ENCODE data around the gene DDA1.

DDA1 gene

DNA sequence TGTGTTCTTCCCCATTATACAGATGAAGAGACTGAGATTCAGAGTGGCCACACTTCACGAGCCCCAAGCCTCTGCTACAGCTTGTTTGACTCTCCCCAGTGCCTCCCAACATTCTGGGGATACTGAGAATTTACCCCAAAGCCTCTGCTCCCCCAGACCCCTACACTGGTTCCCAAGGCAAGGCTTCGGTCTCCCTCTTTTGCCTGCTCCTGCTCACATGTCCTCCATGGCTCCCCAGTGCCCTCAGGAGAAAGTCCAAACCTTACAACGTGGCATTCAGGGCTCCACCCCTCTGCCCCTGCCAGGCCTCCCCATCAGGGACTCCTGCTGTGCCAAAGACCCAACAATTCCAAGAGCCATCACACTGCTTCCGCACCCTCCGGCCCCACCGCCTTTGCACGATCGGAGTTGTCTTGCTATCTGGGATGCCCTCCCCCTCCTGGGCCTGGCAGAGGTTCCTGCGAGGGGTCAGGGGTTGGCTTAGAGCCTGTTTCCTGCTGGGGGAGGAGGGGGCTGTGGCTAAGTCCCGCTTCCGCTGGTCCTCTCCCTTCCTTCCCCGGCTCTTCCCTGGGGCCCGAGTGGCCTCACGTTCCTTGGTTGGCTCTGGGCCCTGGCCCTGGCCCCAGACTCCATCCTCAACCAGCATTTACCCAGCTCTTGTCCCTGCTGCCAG is 43.4 kb downstream of the DDA1 start:
- Histone ChIP-seq H3K23ac (ENCODE audit: low read length) (no peak overlapping the region), H3K79me2 (ENCODE audit: control insufficient read depth, insufficient read depth, low read length, poor library complexity) (no peaks in the 10 kb centered on the region), H3K9me3 (ENCODE audit: insufficient read depth, low read depth, low read length) (peaks cover 4% of the 10 kb centered on the region), H3K4me1 (ENCODE audit: control insufficient read depth in 1 of 2, insufficient read depth in 2 of 2, low read length in 2 of 2) (peaks cover 0 to 2% of the 10 kb centered on the region in 2 experiments), H2BK12ac (ENCODE audit: low read length) (no peak overlapping the region), H3K36me3 (ENCODE audit: control insufficient read depth in 1 of 2, insufficient read depth in 2 of 2, low read length in 2 of 2) (no peaks in the 10 kb centered on the region), H3K4ac (ENCODE audit: low read depth, low read length) (no peak overlapping the region), H2AFZ (ENCODE audit: insufficient read depth, low read length, poor library complexity) (no peak overlapping the region), H3K9ac (ENCODE audit: low read length) (no peak overlapping the region), H3K27ac (ENCODE audit: low read depth, low read length) (no peak overlapping the region), H4K12ac (ENCODE audit: low read depth, low read length) (no peak overlapping the region), H3K4me2 (ENCODE audit: low read length) (no peak overlapping the region), H2AK5ac (ENCODE audit: low read length) (no peak overlapping the region), H4K91ac (ENCODE audit: low read depth, low read length) (no peak overlapping the region), H2BK5ac (ENCODE audit: low read depth, low read length, poor library complexity) (no peak overlapping the region), H3K79me1 (ENCODE audit: low read length) (no peaks in the 10 kb centered on the region), H2BK120ac (ENCODE audit: insufficient read depth, low read length, poor library complexity) (no peak overlapping the region), H3K18ac (ENCODE audit: low read length) (no peak overlapping the region), H4K8ac (ENCODE audit: low read depth, low read length) (no peak overlapping the region), H3K27me3 (ENCODE audit: insufficient read depth, low read length) (no peaks in the 10 kb centered on the region), H3K4me3 (ENCODE audit: low read depth, low read length) (no peak overlapping the region), H3K14ac (ENCODE audit: low read length) (no peak overlapping the region)
- no peak for DNase-seq
- no CpG with 5 or more reads among the region's 14 CpGs for WGBS (ENCODE audit: extremely low coverage, insufficient coverage, insufficient read length)

DNA sequence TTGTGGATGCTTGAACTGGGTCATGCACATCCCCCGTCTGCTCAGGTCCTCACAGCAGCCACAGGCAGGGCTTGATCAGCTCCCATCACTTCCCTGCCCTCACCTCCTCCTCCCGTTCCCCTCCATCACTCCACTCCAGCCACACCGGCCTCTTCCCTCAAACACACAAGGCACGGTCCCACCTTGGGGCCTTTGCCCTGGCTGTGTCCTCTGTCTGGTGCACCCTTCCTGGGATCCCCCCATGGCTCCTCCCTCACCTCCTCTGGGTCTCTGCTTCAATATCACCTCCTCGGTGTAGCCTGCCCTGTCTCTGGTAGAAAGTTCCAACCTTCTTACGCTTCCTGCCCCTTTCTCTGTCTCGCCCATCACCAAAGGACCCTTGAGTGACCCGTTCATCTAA is 44.0 kb downstream of the DDA1 start:
- H3K9me3 ChIP-seq (ENCODE audit: insufficient read depth, low read depth, low read length), result peaks cover 4% of the 10 kb centered on the region
- no peaks in the 10 kb centered on the region for H3K27me3 ChIP-seq (ENCODE audit: insufficient read depth, low read length)
- no peak overlapping the region for H3K4ac ChIP-seq (ENCODE audit: low read depth, low read length)
- no peak overlapping the region for H3K4me2 ChIP-seq (ENCODE audit: low read length)
- no peak overlapping the region for H4K91ac ChIP-seq (ENCODE audit: low read depth, low read length)
- no peak overlapping the region for H2BK12ac ChIP-seq (ENCODE audit: low read length)
- no peak overlapping the region for H4K12ac ChIP-seq (ENCODE audit: low read depth, low read length)
- no peaks in the 10 kb centered on the region for H3K79me2 ChIP-seq (ENCODE audit: control insufficient read depth, insufficient read depth, low read length, poor library complexity)
- H3K23ac ChIP-seq (ENCODE audit: low read length), result no peak overlapping the region
- H3K27ac ChIP-seq (ENCODE audit: low read depth, low read length), result no peak overlapping the region
- DNase-seq, result no peak
- H2AFZ ChIP-seq (ENCODE audit: insufficient read depth, low read length, poor library complexity), result no peak overlapping the region
- no CpG with 5 or more reads among the region's 8 CpGs for WGBS (ENCODE audit: extremely low coverage, insufficient coverage, insufficient read length)
- no peak overlapping the region for H2BK5ac ChIP-seq (ENCODE audit: low read depth, low read length, poor library complexity)
- H3K14ac ChIP-seq (ENCODE audit: low read length), result no peak overlapping the region
- H3K36me3 ChIP-seq (ENCODE audit: control insufficient read depth in 1 of 2, insufficient read depth in 2 of 2, low read length in 2 of 2), result no peaks in the 10 kb centered on the region
- no peak overlapping the region for H3K4me3 ChIP-seq (ENCODE audit: low read depth, low read length)
- peaks cover 0 to 2% of the 10 kb centered on the region in 2 experiments for H3K4me1 ChIP-seq (ENCODE audit: control insufficient read depth in 1 of 2, insufficient read depth in 2 of 2, low read length in 2 of 2)
- H4K8ac ChIP-seq (ENCODE audit: low read depth, low read length), result no peak overlapping the region
- no peaks in the 10 kb centered on the region for H3K79me1 ChIP-seq (ENCODE audit: low read length)
- no peak overlapping the region for H3K9ac ChIP-seq (ENCODE audit: low read length)
- H2AK5ac ChIP-seq (ENCODE audit: low read length), result no peak overlapping the region
- H2BK120ac ChIP-seq (ENCODE audit: insufficient read depth, low read length, poor library complexity), result no peak overlapping the region
- H3K18ac ChIP-seq (ENCODE audit: low read length), result no peak overlapping the region

DNA sequence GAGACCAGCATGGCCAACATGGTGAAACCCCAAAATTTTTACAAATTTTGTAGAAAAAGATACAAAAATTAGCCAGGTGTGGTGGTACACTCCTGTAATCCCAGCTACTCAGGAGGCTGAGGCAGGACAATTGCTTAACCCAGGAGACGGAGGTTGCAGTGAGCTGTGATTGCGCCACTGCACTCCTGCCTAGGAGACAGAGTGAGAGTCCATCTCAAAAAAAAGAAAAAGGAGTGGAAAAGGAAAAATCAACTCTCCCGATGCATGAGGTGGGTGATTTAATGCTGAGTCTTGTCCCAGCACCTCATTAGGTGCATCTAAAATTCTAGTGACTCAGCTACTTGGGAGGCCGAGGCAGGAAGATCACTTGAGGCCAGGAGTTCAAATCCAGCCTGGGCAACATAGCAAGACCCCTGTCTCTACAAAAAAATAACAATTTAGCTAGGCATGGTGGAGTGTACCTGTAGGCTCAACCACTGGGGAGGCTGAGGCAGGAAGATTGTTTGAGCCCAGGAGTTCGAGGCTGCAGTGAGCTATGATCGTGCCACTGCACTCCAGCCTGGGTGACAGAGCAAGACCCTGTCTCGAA is 47.8 kb downstream of the DDA1 start:
- Histone ChIP-seq H3K4me1 (ENCODE audit: control insufficient read depth in 1 of 2, insufficient read depth in 2 of 2, low read length in 2 of 2) (no peaks in the 10 kb centered on the region), H3K27me3 (ENCODE audit: insufficient read depth, low read length) (no peaks in the 10 kb centered on the region), H3K14ac (ENCODE audit: low read length) (no peak overlapping the region), H3K9ac (ENCODE audit: low read length) (no peak overlapping the region), H3K27ac (ENCODE audit: low read depth, low read length) (no peak overlapping the region), H3K79me2 (ENCODE audit: control insufficient read depth, insufficient read depth, low read length, poor library complexity) (no peaks in the 10 kb centered on the region), H2AK5ac (ENCODE audit: low read length) (no peak overlapping the region), H4K91ac (ENCODE audit: low read depth, low read length) (no peak overlapping the region), H2BK12ac (ENCODE audit: low read length) (no peak overlapping the region), H2BK120ac (ENCODE audit: insufficient read depth, low read length, poor library complexity) (no peak overlapping the region), H3K18ac (ENCODE audit: low read length) (no peak overlapping the region), H3K4ac (ENCODE audit: low read depth, low read length) (no peak overlapping the region), H3K4me3 (ENCODE audit: low read depth, low read length) (no peak overlapping the region), H3K36me3 (ENCODE audit: control insufficient read depth in 1 of 2, insufficient read depth in 2 of 2, low read length in 2 of 2) (no peaks in the 10 kb centered on the region), H4K12ac (ENCODE audit: low read depth, low read length) (no peak overlapping the region), H3K9me3 (ENCODE audit: insufficient read depth, low read depth, low read length) (peaks cover 3% of the 10 kb centered on the region), H4K8ac (ENCODE audit: low read depth, low read length) (no peak overlapping the region), H2AFZ (ENCODE audit: insufficient read depth, low read length, poor library complexity) (no peak overlapping the region), H3K23ac (ENCODE audit: low read length) (no peak overlapping the region), H2BK5ac (ENCODE audit: low read depth, low read length, poor library complexity) (no peak overlapping the region), H3K4me2 (ENCODE audit: low read length) (no peak overlapping the region), H3K79me1 (ENCODE audit: low read length) (no peaks in the 10 kb centered on the region)
- no peak for DNase-seq
- no CpG with 5 or more reads among the region's 7 CpGs for WGBS (ENCODE audit: extremely low coverage, insufficient coverage, insufficient read length)

DNA sequence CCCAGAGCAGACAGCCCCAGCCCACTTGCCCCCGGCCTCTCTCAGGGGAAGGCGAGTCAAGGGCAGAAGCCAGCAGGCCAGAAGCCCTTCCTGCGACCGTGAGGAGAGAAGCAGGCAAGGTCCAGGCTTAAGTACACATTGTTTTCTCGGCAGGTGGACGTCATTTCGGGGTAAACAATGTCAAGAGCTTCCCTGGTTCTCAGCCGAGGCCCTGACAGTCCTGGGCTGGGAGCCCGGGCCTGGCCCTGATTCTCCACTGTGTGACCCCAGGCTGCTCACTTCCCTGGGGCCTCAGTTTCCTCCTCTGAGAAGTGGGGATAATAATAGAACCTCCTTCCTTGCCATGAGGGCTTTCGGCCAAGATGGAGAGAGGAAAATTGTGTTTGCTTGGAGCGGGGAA is 48.4 kb downstream of the DDA1 start:
- no peaks in the 10 kb centered on the region for H3K27me3 ChIP-seq (ENCODE audit: insufficient read depth, low read length)
- no peak overlapping the region for H3K18ac ChIP-seq (ENCODE audit: low read length)
- no peaks in the 10 kb centered on the region for H3K79me2 ChIP-seq (ENCODE audit: control insufficient read depth, insufficient read depth, low read length, poor library complexity)
- no CpG with 5 or more reads among the region's 11 CpGs for WGBS (ENCODE audit: extremely low coverage, insufficient coverage, insufficient read length)
- H3K4ac ChIP-seq (ENCODE audit: low read depth, low read length), result no peak overlapping the region
- no peak overlapping the region for H3K9ac ChIP-seq (ENCODE audit: low read length)
- no peak overlapping the region for H3K4me3 ChIP-seq (ENCODE audit: low read depth, low read length)
- no peak for DNase-seq
- H3K14ac ChIP-seq (ENCODE audit: low read length), result no peak overlapping the region
- peaks cover 3% of the 10 kb centered on the region for H3K9me3 ChIP-seq (ENCODE audit: insufficient read depth, low read depth, low read length)
- no peaks in the 10 kb centered on the region for H3K4me1 ChIP-seq (ENCODE audit: control insufficient read depth in 1 of 2, insufficient read depth in 2 of 2, low read length in 2 of 2)
- H4K91ac ChIP-seq (ENCODE audit: low read depth, low read length), result no peak overlapping the region
- H3K36me3 ChIP-seq (ENCODE audit: control insufficient read depth in 1 of 2, insufficient read depth in 2 of 2, low read length in 2 of 2), result no peaks in the 10 kb centered on the region
- no peak overlapping the region for H2AK5ac ChIP-seq (ENCODE audit: low read length)
- no peak overlapping the region for H3K27ac ChIP-seq (ENCODE audit: low read depth, low read length)
- H2BK5ac ChIP-seq (ENCODE audit: low read depth, low read length, poor library complexity), result no peak overlapping the region
- H4K12ac ChIP-seq (ENCODE audit: low read depth, low read length), result no peak overlapping the region
- H2BK120ac ChIP-seq (ENCODE audit: insufficient read depth, low read length, poor library complexity), result no peak overlapping the region
- no peaks in the 10 kb centered on the region for H3K79me1 ChIP-seq (ENCODE audit: low read length)
- no peak overlapping the region for H3K23ac ChIP-seq (ENCODE audit: low read length)
- no peak overlapping the region for H3K4me2 ChIP-seq (ENCODE audit: low read length)
- no peak overlapping the region for H2AFZ ChIP-seq (ENCODE audit: insufficient read depth, low read length, poor library complexity)
- H4K8ac ChIP-seq (ENCODE audit: low read depth, low read length), result no peak overlapping the region
- no peak overlapping the region for H2BK12ac ChIP-seq (ENCODE audit: low read length)
